HEK293 (cell line): ENCODE results near the gene MLLT10.
A peak's percentile ranks its signal among the peaks of the same experiment; 100 is the strongest.

ENCODE experiments used
- CTCF ChIA-PET: fragments of 350-600 bp; formaldehyde crosslinking; extraction: SDS; loops from one replicate; lab custom pipeline; 2021; ENCODE audit warnings: antibody characterized with exemption; lab: Yijun Ruan, JAX
- POLR2A ChIA-PET: fragments of 300-600 bp; formaldehyde crosslinking; extraction: SDS; loops from one replicate; lab custom pipeline; 2020; ENCODE audit warnings: antibody characterized with exemption, inconsistent platforms; lab: Yijun Ruan, JAX
- H3K27ac ChIP-seq: fragments of 200-500 bp; sonication (Bioruptor generic); 2 replicates; pipeline ENCODE4 v1.5.1; 2014; ENCODE audit warnings: low read depth, low read length, control low read depth, inconsistent platforms; ENCODE audit errors: extremely low read depth
- H3K36me3 ChIP-seq, 2 experiments: fragments of 200-500 bp in 1 of 2; sonication (Bioruptor generic) in 1 of 2; 1 replicate in 1 of 2; 2 replicates in 1 of 2; pipeline ENCODE4 v1.5.1; 2014 to 2017; ENCODE audit warnings: inconsistent platforms in 2 of 2, low read length in 2 of 2; ENCODE audit not compliant: control insufficient read depth in 2 of 2, insufficient read depth in 1 of 2
- H3K4me1 ChIP-seq: fragments of 200-500 bp; sonication (Bioruptor generic); 2 replicates; pipeline ENCODE4 v1.5.1; 2014; ENCODE audit warnings: mild to moderate bottlenecking, low read length, inconsistent platforms; ENCODE audit not compliant: control insufficient read depth, insufficient read depth
- H3K4me3 ChIP-seq: 2 replicates; pipeline ENCODE4 v1.5.1; 2011; ENCODE audit warnings: low read depth, mild to moderate bottlenecking, control low read depth, low read length, moderate library complexity
- H3K9me3 ChIP-seq: fragments of 200-500 bp; sonication (Bioruptor generic); 2 replicates; pipeline ENCODE4 v1.5.1; 2014; ENCODE audit warnings: low read depth, low read length, inconsistent platforms; ENCODE audit not compliant: control insufficient read depth, insufficient read depth
- FEZF1 ChIP-seq: fragments of 450-650 bp; formaldehyde crosslinking; IDR thresholded peaks from 2 replicates; pipeline ENCODE4 v1.5.1; 2016; ENCODE audit warnings: missing biosample characterization, missing genetic modification characterization
- OSR2 ChIP-seq: fragments of 450-650 bp; formaldehyde crosslinking; IDR thresholded peaks from 2 replicates; pipeline ENCODE4 v1.5.1; 2016; ENCODE audit warnings: missing biosample characterization, missing genetic modification characterization
- RBAK ChIP-seq: fragments of 450-650 bp; formaldehyde crosslinking; IDR thresholded peaks from 2 replicates; pipeline ENCODE4 v1.5.1; 2016; ENCODE audit warnings: missing biosample characterization, missing genetic modification characterization
- REPIN1 ChIP-seq: fragments of 450-650 bp; formaldehyde crosslinking; IDR thresholded peaks from 2 replicates; pipeline ENCODE4 v1.5.1; 2017; ENCODE audit warnings: missing biosample characterization, missing genetic modification characterization, low read depth
- ZBTB21 ChIP-seq: fragments of 450-650 bp; formaldehyde crosslinking; IDR thresholded peaks from 2 replicates; pipeline ENCODE4 v1.5.1; 2017; ENCODE audit warnings: missing biosample characterization, missing genetic modification characterization
- ZFP3 ChIP-seq: fragments of 450-650 bp; formaldehyde crosslinking; IDR thresholded peaks from 2 replicates; pipeline ENCODE4 v1.5.1; 2016; ENCODE audit warnings: low read depth, missing biosample characterization, missing genetic modification characterization
- ZNF133 ChIP-seq: fragments of 450-650 bp; formaldehyde crosslinking; IDR thresholded peaks from 2 replicates; pipeline ENCODE4 v1.5.1; 2016; ENCODE audit warnings: missing biosample characterization, missing genetic modification characterization
- ZNF211 ChIP-seq: fragments of 450-650 bp; formaldehyde crosslinking; IDR thresholded peaks from 2 replicates; pipeline ENCODE4 v1.5.1; 2016; ENCODE audit warnings: low read depth, missing biosample characterization, missing genetic modification characterization
- ZNF274 ChIP-seq, 2 experiments: fragments of 200-500 bp in 1 of 2; fragments of 450-650 bp in 1 of 2; sonication (Bioruptor generic) in 1 of 2; formaldehyde crosslinking in 1 of 2; IDR thresholded peaks; 2 replicates each; pipeline versions ENCODE4 v1.5.1 to v1.6.1; 2014 to 2016; ENCODE audit warnings: borderline replicate concordance in 1 of 2, inconsistent platforms in 1 of 2, low read length in 1 of 2, missing biosample characterization in 1 of 2, missing genetic modification characterization in 1 of 2
- ZNF350 ChIP-seq: fragments of 450-650 bp; formaldehyde crosslinking; IDR thresholded peaks from 2 replicates; pipeline ENCODE4 v1.5.0; 2017; ENCODE audit warnings: missing biosample characterization, mild to moderate bottlenecking, missing genetic modification characterization
- ZNF366 ChIP-seq: fragments of 450-650 bp; formaldehyde crosslinking; conservative IDR thresholded peaks from 2 replicates; pipeline ENCODE4 v1.5.1; 2016; ENCODE audit warnings: missing biosample characterization, missing genetic modification characterization
- ZNF394 ChIP-seq: fragments of 450-650 bp; formaldehyde crosslinking; IDR thresholded peaks from 2 replicates; pipeline ENCODE4 v1.5.1; 2016; ENCODE audit warnings: missing biosample characterization, missing genetic modification characterization, mild to moderate bottlenecking, moderate library complexity, borderline replicate concordance
- ZNF530 ChIP-seq: fragments of 450-650 bp; formaldehyde crosslinking; IDR thresholded peaks from 2 replicates; pipeline ENCODE4 v1.5.1; 2016; ENCODE audit warnings: low read depth, missing biosample characterization, missing genetic modification characterization
- ZNF548 ChIP-seq: fragments of 450-650 bp; formaldehyde crosslinking; IDR thresholded peaks from 2 replicates; pipeline ENCODE4 v1.5.1; 2016; ENCODE audit warnings: missing biosample characterization, missing genetic modification characterization
- ZNF624 ChIP-seq: fragments of 450-650 bp; formaldehyde crosslinking; IDR thresholded peaks from 2 replicates; pipeline ENCODE4 v1.5.1; 2017; ENCODE audit warnings: missing biosample characterization, missing genetic modification characterization
- ZNF626 ChIP-seq: fragments of 450-650 bp; sonication (Bioruptor Pico); formaldehyde crosslinking; IDR thresholded peaks from 2 replicates; pipeline ENCODE4 v1.5.1; 2018; ENCODE audit warnings: missing biosample characterization, missing genetic modification characterization, inconsistent platforms
- TF ChIP-seq, protein P1 (sequence below): fragments of 450-650 bp; formaldehyde crosslinking; IDR thresholded peaks from 2 replicates; pipeline ENCODE4 v1.5.1; 2017; ENCODE audit warnings: missing biosample characterization, missing genetic modification characterization
- TF ChIP-seq, protein P2 (sequence below): fragments of 450-650 bp; formaldehyde crosslinking; IDR thresholded peaks from 2 replicates; pipeline ENCODE4 v1.5.1; 2016; ENCODE audit warnings: missing biosample characterization, missing genetic modification characterization, borderline replicate concordance
- TF ChIP-seq, protein P3 (sequence below): fragments of 450-650 bp; formaldehyde crosslinking; IDR thresholded peaks from 2 replicates; pipeline ENCODE4 v1.5.1; 2016; ENCODE audit warnings: missing biosample characterization, missing genetic modification characterization
- TF ChIP-seq, protein P4 (sequence below): fragments of 450-650 bp; formaldehyde crosslinking; IDR thresholded peaks from 2 replicates; pipeline ENCODE4 v1.5.0; 2017; ENCODE audit warnings: missing biosample characterization, missing genetic modification characterization, borderline replicate concordance
- TF ChIP-seq, protein P5 (sequence below): fragments of 450-650 bp; formaldehyde crosslinking; IDR thresholded peaks from 2 replicates; pipeline ENCODE4 v1.5.1; 2017; ENCODE audit warnings: missing biosample characterization, missing genetic modification characterization

The MLLT10 gene

DNA sequence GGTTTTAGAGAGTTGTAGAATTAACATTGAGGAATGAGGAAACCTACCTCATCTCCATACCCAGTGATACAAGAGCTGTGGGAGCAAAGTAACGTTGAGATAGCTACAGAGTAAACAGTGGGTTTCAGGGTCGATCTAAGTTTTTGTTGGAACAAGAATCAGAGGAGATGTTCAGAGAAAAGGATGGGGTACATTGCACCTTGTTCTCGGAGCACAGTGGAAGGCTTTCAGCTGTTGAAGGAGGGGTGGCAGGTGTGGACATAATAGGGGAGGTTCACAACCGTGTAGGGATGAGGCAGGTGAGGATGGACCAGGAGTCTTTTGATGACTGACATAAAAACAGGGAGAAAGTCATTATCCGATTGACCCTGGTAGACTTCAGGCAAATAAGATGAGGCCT, 121.7 kb downstream of the MLLT10 start:
- ChIA-PET CTCF (no interaction called here), POLR2A (no interaction called here)
- Histone ChIP-seq H3K27ac (no peak overlapping the region), H3K9me3 (no peaks in the 10 kb centered on the region), H3K4me3 (no peak overlapping the region), H3K36me3 (peaks cover 0 to 16% of the 10 kb centered on the region in 2 experiments; a peak in 2 of 3 replicates), H3K4me1 (0 out of 2 replicates have a peak, but pooled peaks cover 2% of the 10 kb centered on the region)
- TF ChIP-seq RBAK (tag by site-specific recombination) (no peak), FEZF1 (tag by site-specific recombination) (no peak)

DNA sequence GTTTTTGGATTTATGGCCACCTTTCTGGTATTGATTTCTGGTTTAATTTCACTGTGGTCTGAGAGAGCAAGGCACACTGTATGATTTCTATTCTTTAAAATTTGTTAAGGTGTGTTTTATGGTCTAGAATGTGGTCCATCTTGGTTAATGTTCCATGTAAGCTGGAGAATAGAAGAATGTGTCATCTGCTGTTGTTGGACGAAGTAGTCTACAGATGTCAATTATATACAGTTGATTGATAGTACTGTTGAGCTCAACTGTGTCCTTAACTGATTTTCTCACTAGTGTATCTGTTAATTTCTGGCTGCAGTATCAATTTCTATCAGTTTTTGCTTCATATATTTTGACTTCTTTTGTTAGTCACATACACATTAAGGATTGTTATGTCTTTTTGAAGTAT, 127.1 kb downstream of the MLLT10 start:
- Histone ChIP-seq H3K27ac (no peak overlapping the region), H3K4me1 (peaks cover 20% of the 10 kb centered on the region), H3K36me3 (peaks cover 0 to 3% of the 10 kb centered on the region in 2 experiments; a peak in 1 of 3 replicates), H3K4me3 (no peak overlapping the region), H3K9me3 (no peaks in the 10 kb centered on the region)
- ChIA-PET CTCF (no interaction called here), POLR2A (no interaction called here)
- TF ChIP-seq ZNF350 (tag by site-specific recombination) (no peak), ZFP3 (no peak), OSR2 (tag by site-specific recombination) (no peak), ZNF133 (tag by site-specific recombination) (no peak)
- TF ChIP-seq, protein P1, sequence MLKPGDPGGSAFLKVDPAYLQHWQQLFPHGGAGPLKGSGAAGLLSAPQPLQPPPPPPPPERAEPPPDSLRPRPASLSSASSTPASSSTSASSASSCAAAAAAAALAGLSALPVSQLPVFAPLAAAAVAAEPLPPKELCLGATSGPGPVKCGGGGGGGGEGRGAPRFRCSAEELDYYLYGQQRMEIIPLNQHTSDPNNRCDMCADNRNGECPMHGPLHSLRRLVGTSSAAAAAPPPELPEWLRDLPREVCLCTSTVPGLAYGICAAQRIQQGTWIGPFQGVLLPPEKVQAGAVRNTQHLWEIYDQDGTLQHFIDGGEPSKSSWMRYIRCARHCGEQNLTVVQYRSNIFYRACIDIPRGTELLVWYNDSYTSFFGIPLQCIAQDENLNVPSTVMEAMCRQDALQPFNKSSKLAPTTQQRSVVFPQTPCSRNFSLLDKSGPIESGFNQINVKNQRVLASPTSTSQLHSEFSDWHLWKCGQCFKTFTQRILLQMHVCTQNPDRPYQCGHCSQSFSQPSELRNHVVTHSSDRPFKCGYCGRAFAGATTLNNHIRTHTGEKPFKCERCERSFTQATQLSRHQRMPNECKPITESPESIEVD (tag by site-specific recombination), result peak; percentile 55

DNA sequence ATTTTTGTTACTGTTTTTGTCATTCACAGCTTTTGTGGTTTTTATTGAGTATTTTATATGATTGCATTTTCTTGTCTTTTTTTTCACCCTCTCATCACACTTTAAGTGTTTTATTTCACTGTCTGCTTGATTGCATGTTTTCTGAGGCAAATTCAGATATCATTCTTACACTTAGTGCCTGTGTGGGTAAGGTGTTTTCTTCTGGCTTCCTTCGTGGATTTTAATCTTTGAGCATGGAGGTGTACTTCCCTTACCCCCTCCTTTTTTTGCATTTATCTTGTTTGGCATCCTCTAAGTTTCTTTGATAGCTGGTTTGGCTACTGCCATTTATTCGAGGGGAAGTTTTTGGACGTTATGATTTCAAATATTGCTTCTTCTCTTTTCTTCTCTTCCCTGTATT, 127.9 kb downstream of the MLLT10 start:
- H3K27ac ChIP-seq, result no peak overlapping the region
- CTCF ChIA-PET, result no interaction called here

DNA sequence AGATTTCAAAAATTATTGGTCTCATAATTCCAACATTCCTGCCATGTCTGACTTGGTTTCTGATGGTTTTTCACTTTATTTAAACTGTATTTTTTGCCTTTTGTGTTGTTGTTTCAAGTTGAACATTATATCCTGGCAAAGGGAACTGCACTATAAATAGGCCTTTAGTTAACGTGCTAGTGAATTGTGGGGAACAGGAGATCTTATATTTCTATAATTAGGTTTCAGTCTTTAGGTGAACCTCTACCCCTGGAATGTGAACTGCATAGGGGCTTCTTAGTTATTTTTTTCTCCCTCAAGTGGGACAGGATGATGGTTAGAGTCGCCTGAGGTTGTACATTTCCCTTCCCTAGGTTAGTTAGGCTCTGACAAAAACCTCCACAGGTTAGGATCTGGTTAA, 128.6 kb downstream of the MLLT10 start:
- CTCF ChIA-PET, result interaction anchor here (0.7 kb wide), 1 partner anchor 12 kb away, joined by 3 read pairs; no protein-coding TSS in a partner anchor
- POLR2A ChIA-PET, result no interaction called here
- Histone ChIP-seq H3K36me3 (peaks cover 0 to 3% of the 10 kb centered on the region in 2 experiments; a peak in 1 of 3 replicates), H3K4me3 (no peak overlapping the region), H3K4me1 (peaks cover 22% of the 10 kb centered on the region), H3K27ac (no peak overlapping the region), H3K9me3 (no peaks in the 10 kb centered on the region)
- TF ChIP-seq, protein P2, sequence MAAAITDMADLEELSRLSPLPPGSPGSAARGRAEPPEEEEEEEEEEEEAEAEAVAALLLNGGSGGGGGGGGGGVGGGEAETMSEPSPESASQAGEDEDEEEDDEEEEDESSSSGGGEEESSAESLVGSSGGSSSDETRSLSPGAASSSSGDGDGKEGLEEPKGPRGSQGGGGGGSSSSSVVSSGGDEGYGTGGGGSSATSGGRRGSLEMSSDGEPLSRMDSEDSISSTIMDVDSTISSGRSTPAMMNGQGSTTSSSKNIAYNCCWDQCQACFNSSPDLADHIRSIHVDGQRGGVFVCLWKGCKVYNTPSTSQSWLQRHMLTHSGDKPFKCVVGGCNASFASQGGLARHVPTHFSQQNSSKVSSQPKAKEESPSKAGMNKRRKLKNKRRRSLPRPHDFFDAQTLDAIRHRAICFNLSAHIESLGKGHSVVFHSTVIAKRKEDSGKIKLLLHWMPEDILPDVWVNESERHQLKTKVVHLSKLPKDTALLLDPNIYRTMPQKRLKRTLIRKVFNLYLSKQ (tag by site-specific recombination), result no peak
- TF ChIP-seq ZNF530 (tag by site-specific recombination) (no peak), ZNF624 (tag by site-specific recombination) (no peak), ZNF211 (tag by site-specific recombination) (no peak), ZNF548 (tag by site-specific recombination) (no peak), ZNF394 (tag by site-specific recombination) (no peak), ZBTB21 (tag by site-specific recombination) (no peak), ZNF274 (IDR thresholded peaks at IDR 0.05; ENCODE audit: low read length) (no peak), ZNF274 (tag by site-specific recombination; IDR thresholded peaks at IDR 0.05; ENCODE audit: borderline replicate concordance) (no peak)
- TF ChIP-seq, protein P3, sequence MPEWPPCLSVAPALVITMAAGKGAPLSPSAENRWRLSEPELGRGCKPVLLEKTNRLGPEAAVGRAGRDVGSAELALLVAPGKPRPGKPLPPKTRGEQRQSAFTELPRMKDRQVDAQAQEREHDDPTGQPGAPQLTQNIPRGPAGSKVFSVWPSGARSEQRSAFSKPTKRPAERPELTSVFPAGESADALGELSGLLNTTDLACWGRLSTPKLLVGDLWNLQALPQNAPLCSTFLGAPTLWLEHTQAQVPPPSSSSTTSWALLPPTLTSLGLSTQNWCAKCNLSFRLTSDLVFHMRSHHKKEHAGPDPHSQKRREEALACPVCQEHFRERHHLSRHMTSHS, result no peak
- TF ChIP-seq, protein P4, sequence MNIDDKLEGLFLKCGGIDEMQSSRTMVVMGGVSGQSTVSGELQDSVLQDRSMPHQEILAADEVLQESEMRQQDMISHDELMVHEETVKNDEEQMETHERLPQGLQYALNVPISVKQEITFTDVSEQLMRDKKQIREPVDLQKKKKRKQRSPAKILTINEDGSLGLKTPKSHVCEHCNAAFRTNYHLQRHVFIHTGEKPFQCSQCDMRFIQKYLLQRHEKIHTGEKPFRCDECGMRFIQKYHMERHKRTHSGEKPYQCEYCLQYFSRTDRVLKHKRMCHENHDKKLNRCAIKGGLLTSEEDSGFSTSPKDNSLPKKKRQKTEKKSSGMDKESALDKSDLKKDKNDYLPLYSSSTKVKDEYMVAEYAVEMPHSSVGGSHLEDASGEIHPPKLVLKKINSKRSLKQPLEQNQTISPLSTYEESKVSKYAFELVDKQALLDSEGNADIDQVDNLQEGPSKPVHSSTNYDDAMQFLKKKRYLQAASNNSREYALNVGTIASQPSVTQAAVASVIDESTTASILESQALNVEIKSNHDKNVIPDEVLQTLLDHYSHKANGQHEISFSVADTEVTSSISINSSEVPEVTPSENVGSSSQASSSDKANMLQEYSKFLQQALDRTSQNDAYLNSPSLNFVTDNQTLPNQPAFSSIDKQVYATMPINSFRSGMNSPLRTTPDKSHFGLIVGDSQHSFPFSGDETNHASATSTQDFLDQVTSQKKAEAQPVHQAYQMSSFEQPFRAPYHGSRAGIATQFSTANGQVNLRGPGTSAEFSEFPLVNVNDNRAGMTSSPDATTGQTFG (tag by site-specific recombination), result no peak

More for the DNA sequence above, 127.9 kb downstream of the MLLT10 start:
- TF ChIP-seq, protein P5, sequence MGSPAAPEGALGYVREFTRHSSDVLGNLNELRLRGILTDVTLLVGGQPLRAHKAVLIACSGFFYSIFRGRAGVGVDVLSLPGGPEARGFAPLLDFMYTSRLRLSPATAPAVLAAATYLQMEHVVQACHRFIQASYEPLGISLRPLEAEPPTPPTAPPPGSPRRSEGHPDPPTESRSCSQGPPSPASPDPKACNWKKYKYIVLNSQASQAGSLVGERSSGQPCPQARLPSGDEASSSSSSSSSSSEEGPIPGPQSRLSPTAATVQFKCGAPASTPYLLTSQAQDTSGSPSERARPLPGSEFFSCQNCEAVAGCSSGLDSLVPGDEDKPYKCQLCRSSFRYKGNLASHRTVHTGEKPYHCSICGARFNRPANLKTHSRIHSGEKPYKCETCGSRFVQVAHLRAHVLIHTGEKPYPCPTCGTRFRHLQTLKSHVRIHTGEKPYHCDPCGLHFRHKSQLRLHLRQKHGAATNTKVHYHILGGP, result no peak
- TF ChIP-seq REPIN1 (tag by site-specific recombination) (no peak), ZNF366 (0 out of 2 replicates have a peak, but pooled peaks have one; percentile 38), ZNF626 (no peak)
- POLR2A ChIA-PET, result no interaction called here
- peaks cover 0 to 3% of the 10 kb centered on the region in 2 experiments; a peak in 1 of 3 replicates for H3K36me3 ChIP-seq
- H3K4me3 ChIP-seq, result no peak overlapping the region
- no peaks in the 10 kb centered on the region for H3K9me3 ChIP-seq
- peaks cover 22% of the 10 kb centered on the region for H3K4me1 ChIP-seq
